Measurements from ENCODE around the gene VWA5B1. TPM values are rescaled to one million over a fixed set of nuclear protein-coding genes. Genes with fewer than 3 reads are reported as not detected.

Gene VWA5B1, protein sequence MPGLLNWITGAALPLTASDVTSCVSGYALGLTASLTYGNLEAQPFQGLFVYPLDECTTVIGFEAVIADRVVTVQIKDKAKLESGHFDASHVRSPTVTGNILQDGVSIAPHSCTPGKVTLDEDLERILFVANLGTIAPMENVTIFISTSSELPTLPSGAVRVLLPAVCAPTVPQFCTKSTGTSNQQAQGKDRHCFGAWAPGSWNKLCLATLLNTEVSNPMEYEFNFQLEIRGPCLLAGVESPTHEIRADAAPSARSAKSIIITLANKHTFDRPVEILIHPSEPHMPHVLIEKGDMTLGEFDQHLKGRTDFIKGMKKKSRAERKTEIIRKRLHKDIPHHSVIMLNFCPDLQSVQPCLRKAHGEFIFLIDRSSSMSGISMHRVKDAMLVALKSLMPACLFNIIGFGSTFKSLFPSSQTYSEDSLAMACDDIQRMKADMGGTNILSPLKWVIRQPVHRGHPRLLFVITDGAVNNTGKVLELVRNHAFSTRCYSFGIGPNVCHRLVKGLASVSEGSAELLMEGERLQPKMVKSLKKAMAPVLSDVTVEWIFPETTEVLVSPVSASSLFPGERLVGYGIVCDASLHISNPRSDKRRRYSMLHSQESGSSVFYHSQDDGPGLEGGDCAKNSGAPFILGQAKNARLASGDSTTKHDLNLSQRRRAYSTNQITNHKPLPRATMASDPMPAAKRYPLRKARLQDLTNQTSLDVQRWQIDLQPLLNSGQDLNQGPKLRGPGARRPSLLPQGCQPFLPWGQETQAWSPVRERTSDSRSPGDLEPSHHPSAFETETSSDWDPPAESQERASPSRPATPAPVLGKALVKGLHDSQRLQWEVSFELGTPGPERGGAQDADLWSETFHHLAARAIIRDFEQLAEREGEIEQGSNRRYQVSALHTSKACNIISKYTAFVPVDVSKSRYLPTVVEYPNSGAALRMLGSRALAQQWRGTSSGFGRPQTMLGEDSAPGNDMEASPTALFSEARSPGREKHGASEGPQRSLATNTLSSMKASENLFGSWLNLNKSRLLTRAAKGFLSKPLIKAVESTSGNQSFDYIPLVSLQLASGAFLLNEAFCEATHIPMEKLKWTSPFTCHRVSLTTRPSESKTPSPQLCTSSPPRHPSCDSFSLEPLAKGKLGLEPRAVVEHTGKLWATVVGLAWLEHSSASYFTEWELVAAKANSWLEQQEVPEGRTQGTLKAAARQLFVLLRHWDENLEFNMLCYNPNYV
- total RNA-seq = not detected in 2 replicates

DNA sequence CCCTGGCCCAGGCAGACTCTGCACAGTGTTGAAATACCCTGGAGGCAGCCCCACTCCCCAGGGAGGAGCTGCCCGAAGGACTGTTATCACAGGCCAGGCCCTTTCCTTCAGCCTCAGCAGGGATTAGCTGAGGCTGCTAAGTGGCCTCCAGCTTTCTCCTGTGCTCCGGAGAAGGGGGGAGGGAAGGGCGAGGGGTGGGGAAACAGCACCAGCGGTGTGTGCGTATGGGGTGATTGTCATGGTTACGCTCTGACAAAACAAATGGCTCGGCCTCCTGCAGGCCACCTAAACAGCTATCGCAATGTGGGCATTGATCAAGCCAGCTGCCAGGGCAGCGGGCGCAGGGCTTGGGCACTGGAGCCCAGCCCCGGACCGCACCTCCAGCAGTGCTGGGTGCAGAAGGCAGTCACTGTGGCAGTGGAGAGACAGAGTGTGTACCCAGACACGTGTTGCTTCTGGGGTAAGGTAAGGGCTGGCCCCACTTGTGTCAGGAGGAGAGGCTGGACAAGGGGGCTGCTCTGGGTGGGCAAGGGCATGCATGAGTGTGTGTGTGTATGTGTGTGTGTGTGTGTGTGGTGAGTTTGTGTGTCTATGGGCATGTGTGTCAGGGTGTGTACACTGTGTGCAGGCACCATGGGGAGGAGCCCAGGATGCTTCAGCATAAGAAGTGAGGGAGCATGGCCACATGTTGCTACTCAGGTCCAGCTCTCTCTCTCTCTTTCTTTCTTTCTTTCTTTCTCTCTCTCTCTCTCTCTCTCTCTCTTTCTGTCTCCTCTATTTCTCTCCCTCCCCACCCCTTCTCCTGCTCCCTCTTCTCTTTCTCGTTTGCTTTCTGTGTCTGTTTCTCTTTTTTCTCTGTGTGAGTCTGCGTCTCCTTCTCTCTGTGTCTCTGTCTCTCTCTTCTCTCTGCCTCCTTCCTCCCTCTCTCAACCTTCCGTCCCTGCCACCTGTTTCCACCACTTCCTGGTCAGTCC is at the start of gene VWA5B1:
Gene VWA5B1, plus strand, starts transcription at position 252 of the 974 bp plus-strand sequence. CDS start 19,727 bp downstream, outside the sequence.

Other genes starting within 250 kb of the VWA5B1 start
- gene PLA2G5, start 220.7 kb upstream of the VWA5B1 start, total RNA-seq = not detected in 2 replicates
- gene PLA2G2D, start 171.3 kb upstream of the VWA5B1 start, total RNA-seq = not detected in 2 replicates
- gene PLA2G2F, start 151.6 kb upstream of the VWA5B1 start, total RNA-seq = not detected in 2 replicates
- gene UBXN10, start 104.8 kb upstream of the VWA5B1 start, total RNA-seq = under 0.01 TPM in 1 of 2 replicates, not detected in the other
- gene PLA2G2C, start 104.4 kb upstream of the VWA5B1 start, total RNA-seq = not detected in 2 replicates
- gene CAMK2N1, start 195.3 kb downstream of the VWA5B1 start, total RNA-seq = 3.3 and 7.1 TPM in 2 replicates
- gene MUL1, start 217.3 kb downstream of the VWA5B1 start, total RNA-seq = 31.6 and 41.2 TPM in 2 replicates